ENCODE results near the gene SPSB2.

Gene SPSB2

DNA sequence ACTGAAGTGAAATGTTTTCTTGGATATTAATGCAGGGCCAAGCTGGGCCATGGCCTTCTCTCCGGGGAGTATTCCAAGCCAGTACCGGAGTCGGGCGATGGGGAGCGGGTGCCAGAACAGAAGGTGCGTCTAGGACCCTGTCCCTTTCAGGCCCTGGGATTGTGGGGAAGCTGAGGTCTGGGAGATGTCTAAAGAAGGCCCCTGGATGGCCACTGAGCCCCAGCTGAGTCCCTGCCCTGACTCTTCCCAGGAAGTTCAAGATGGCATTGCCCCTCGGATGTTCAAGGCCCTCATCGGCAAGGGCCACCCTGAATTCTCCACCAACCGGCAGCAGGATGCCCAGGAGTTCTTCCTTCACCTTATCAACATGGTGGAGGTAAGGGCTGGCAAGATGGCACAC lies 13.0 kb downstream of the SPSB2 start:
- no peak overlapping the region for H3K4me3 ChIP-seq (ENCODE audit: low read depth, low read length)
- no peaks in the 10 kb centered on the region for H3K4me1 ChIP-seq (ENCODE audit: control insufficient read depth, insufficient read depth, low read length)
- ChIA-PET CTCF (interaction anchor here (0.6 to 1.3 kb wide), 3 partner anchors 9 to 107 kb away, joined by 3 to 6 read pairs (median 4); partner anchors contain the start of genes MLF2 and SPSB2), POLR2A (interaction anchor here (0.6 to 2.2 kb wide), 2 partner anchors 9 to 49 kb away, joined by 3 to 14 read pairs; partner anchors contain the start of genes CDCA3 and USP5)
- H3K9me3 ChIP-seq (ENCODE audit: control insufficient read depth, insufficient read depth, low read depth, low read length): no peaks in the 10 kb centered on the region
- TF ChIP-seq ZNF792 (tag by site-specific recombination; IDR thresholded peaks at IDR 0.05): no peak
- TF ChIP-seq ZBTB20 (tag by site-specific recombination; IDR thresholded peaks at IDR 0.05): no peak
- TF ChIP-seq ZSCAN16 (tag by site-specific recombination; IDR thresholded peaks at IDR 0.05): no peak
- TF ChIP-seq ZNF670 (tag by site-specific recombination; IDR thresholded peaks at IDR 0.05; ENCODE audit: low read depth): no peak
- no peak for TF ChIP-seq ZNF114 (tag by site-specific recombination; IDR thresholded peaks at IDR 0.05)
- TF ChIP-seq ZNF324 (tag by site-specific recombination; IDR thresholded peaks at IDR 0.05): no peak
- TF ChIP-seq ZNF596 (tag by site-specific recombination; IDR thresholded peaks at IDR 0.05): no peak
- TF ChIP-seq ZNF776 (tag by site-specific recombination; IDR thresholded peaks at IDR 0.05; ENCODE audit: borderline replicate concordance): no peak
- H3K27ac ChIP-seq (ENCODE audit: extremely low read depth, low read depth, low read length): no peak overlapping the region
- H3K36me3 ChIP-seq (ENCODE audit: control insufficient read depth in 2 of 2, insufficient read depth in 1 of 2, low read length in 2 of 2): peaks cover 23 to 97% of the 10 kb centered on the region in 2 experiments

DNA sequence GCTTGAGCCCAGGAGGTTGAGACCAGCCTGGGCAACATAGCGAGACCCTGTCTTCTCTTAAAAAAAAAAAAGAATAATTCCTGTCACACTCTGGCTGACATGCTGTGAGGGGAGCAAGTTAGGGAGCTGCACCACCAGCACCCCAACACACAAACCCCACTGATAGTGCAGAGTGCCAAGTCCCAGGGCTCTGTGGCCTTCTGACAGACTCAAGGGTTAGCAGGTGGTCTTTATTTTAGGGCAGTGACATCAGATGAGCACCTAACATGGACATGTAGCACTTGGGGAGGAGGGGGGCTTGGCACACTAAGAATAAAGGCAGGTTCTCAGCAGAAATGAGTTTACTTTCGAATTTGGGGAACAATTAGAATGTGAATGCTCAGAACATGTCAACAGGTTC lies 14.3 kb downstream of the SPSB2 start:
- ChIA-PET POLR2A (no interaction called here), CTCF (interaction anchor here (0.7 kb wide), 2 partner anchors 80 to 105 kb away, joined by 3 read pairs; no protein-coding TSS in a partner anchor)
- H3K4me3 ChIP-seq (ENCODE audit: low read depth, low read length): no peak overlapping the region
- H3K9me3 ChIP-seq (ENCODE audit: control insufficient read depth, insufficient read depth, low read depth, low read length): no peaks in the 10 kb centered on the region
- no peak for TF ChIP-seq GLIS2 (tag by site-specific recombination; IDR thresholded peaks at IDR 0.05)
- TF ChIP-seq ZNF510 (tag by site-specific recombination; IDR thresholded peaks at IDR 0.05; ENCODE audit: insufficient replicate concordance): no peak
- TF ChIP-seq, protein P1, sequence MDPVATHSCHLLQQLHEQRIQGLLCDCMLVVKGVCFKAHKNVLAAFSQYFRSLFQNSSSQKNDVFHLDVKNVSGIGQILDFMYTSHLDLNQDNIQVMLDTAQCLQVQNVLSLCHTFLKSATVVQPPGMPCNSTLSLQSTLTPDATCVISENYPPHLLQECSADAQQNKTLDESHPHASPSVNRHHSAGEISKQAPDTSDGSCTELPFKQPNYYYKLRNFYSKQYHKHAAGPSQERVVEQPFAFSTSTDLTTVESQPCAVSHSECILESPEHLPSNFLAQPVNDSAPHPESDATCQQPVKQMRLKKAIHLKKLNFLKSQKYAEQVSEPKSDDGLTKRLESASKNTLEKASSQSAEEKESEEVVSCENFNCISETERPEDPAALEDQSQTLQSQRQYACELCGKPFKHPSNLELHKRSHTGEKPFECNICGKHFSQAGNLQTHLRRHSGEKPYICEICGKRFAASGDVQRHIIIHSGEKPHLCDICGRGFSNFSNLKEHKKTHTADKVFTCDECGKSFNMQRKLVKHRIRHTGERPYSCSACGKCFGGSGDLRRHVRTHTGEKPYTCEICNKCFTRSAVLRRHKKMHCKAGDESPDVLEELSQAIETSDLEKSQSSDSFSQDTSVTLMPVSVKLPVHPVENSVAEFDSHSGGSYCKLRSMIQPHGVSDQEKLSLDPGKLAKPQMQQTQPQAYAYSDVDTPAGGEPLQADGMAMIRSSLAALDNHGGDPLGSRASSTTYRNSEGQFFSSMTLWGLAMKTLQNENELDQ (tag by site-specific recombination; IDR thresholded peaks at IDR 0.05; ENCODE audit: low read depth): no peak
- no peak for TF ChIP-seq SETDB1 (IDR thresholded peaks at IDR 0.05; ENCODE audit: insufficient read length, low read length)
- TF ChIP-seq, protein P2, sequence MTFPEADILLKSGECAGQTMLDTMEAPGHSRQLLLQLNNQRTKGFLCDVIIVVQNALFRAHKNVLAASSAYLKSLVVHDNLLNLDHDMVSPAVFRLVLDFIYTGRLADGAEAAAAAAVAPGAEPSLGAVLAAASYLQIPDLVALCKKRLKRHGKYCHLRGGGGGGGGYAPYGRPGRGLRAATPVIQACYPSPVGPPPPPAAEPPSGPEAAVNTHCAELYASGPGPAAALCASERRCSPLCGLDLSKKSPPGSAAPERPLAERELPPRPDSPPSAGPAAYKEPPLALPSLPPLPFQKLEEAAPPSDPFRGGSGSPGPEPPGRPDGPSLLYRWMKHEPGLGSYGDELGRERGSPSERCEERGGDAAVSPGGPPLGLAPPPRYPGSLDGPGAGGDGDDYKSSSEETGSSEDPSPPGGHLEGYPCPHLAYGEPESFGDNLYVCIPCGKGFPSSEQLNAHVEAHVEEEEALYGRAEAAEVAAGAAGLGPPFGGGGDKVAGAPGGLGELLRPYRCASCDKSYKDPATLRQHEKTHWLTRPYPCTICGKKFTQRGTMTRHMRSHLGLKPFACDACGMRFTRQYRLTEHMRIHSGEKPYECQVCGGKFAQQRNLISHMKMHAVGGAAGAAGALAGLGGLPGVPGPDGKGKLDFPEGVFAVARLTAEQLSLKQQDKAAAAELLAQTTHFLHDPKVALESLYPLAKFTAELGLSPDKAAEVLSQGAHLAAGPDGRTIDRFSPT (tag by site-specific recombination; IDR thresholded peaks at IDR 0.05): no peak
- no peak for TF ChIP-seq ZNF501 (tag by site-specific recombination; IDR thresholded peaks at IDR 0.05)
- H3K27ac ChIP-seq (ENCODE audit: extremely low read depth, low read depth, low read length): no peak overlapping the region
- H3K4me1 ChIP-seq (ENCODE audit: control insufficient read depth, insufficient read depth, low read length): no peaks in the 10 kb centered on the region
- H3K36me3 ChIP-seq (ENCODE audit: control insufficient read depth in 2 of 2, insufficient read depth in 1 of 2, low read length in 2 of 2): peaks cover 23 to 94% of the 10 kb centered on the region in 2 experiments

DNA sequence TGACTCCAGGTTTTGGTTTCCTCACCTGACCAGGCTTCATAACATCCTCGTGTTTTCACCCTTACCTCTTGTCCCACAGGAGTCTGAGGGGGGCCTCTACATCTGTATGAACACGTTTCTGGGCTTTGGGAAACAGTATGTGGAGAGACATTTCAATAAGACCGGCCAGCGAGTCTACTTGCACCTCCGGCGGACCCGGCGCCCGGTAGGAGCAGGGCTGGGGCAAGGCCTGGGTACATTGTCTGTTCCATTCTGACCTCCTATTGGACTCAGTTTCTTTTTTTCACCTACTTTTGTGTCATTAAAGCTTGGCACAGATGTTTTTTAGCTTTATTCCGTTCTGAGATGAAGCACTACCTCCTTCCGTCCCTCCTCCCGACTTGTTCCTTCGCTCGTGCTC lies 17.8 kb downstream of the SPSB2 start:
- Histone ChIP-seq H3K9me3 (ENCODE audit: control insufficient read depth, insufficient read depth, low read depth, low read length) (no peaks in the 10 kb centered on the region), H3K27ac (ENCODE audit: extremely low read depth, low read depth, low read length) (no peak overlapping the region), H3K4me1 (ENCODE audit: control insufficient read depth, insufficient read depth, low read length) (peaks cover 9% of the 10 kb centered on the region), H3K36me3 (ENCODE audit: control insufficient read depth in 2 of 2, insufficient read depth in 1 of 2, low read length in 2 of 2) (peaks cover 14 to 64% of the 10 kb centered on the region in 2 experiments), H3K4me3 (ENCODE audit: low read depth, low read length) (no peak overlapping the region)
- CTCF ChIA-PET: interaction anchor here (0.6 to 8.4 kb wide), 3 partner anchors 9 to 96 kb away, joined by 3 to 71 read pairs (median 3); partner anchors contain the start of gene SPSB2
- TF ChIP-seq EGR2 (tag by site-specific recombination; IDR thresholded peaks at IDR 0.05; ENCODE audit: low read depth): no peak
- TF ChIP-seq, protein P3, sequence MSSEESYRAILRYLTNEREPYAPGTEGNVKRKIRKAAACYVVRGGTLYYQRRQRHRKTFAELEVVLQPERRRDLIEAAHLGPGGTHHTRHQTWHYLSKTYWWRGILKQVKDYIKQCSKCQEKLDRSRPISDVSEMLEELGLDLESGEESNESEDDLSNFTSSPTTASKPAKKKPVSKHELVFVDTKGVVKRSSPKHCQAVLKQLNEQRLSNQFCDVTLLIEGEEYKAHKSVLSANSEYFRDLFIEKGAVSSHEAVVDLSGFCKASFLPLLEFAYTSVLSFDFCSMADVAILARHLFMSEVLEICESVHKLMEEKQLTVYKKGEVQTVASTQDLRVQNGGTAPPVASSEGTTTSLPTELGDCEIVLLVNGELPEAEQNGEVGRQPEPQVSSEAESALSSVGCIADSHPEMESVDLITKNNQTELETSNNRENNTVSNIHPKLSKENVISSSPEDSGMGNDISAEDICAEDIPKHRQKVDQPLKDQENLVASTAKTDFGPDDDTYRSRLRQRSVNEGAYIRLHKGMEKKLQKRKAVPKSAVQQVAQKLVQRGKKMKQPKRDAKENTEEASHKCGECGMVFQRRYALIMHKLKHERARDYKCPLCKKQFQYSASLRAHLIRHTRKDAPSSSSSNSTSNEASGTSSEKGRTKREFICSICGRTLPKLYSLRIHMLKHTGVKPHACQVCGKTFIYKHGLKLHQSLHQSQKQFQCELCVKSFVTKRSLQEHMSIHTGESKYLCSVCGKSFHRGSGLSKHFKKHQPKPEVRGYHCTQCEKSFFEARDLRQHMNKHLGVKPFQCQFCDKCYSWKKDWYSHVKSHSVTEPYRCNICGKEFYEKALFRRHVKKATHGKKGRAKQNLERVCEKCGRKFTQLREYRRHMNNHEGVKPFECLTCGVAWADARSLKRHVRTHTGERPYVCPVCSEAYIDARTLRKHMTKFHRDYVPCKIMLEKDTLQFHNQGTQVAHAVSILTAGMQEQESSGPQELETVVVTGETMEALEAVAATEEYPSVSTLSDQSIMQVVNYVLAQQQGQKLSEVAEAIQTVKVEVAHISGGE (tag by site-specific recombination; conservative IDR thresholded peaks at IDR 0.05; ENCODE audit: low read depth): no peak
- TF ChIP-seq ZNF624 (tag by site-specific recombination; IDR thresholded peaks at IDR 0.05): no peak
- no peak for TF ChIP-seq ZNF133 (tag by site-specific recombination; IDR thresholded peaks at IDR 0.05)
- no peak for TF ChIP-seq SP3 (tag by site-specific recombination; IDR thresholded peaks at IDR 0.05)
- POLR2A ChIA-PET: interaction anchor here (5.0 to 7.1 kb wide), 2 partner anchors 11 to 16 kb away, joined by 88 to 183 read pairs; partner anchors contain the start of genes SPSB2 and TPI1
